DMS 273 (cell line): ENCODE measurements around the gene TK2.
"Not testable (repeated sequence)": the region's sequence is repeated elsewhere in the genome, so short reads cannot be mapped to it uniquely, and the experiment has no call there.

Experiments used
- DNase-seq: peaks from one replicate; lab custom pipeline; 2025; ENCODE audit not compliant: unreplicated experiment; lab: John Stamatoyannopoulos, UW

Gene TK2

DNA sequence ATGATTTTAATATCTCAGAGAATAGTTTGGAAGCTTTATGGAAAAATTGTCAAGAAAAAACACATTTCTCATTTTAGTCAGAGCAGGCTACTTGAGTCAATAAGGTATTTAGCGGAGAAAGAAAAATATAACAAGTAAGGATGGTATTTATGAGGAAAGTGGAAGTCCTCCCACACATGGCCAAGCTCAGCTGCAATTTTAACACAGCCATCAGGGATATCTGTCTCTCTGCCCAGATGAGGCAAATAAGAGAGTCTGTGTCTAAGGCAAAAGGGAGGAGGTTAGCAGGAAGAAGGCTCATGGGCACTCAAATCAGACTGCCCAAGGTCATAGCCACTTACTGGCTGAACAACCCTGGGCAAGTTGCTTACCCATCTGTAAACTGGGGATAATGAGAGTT lies 24.2 kb upstream of the TK2 start:
- no peak for DNase-seq

DNA sequence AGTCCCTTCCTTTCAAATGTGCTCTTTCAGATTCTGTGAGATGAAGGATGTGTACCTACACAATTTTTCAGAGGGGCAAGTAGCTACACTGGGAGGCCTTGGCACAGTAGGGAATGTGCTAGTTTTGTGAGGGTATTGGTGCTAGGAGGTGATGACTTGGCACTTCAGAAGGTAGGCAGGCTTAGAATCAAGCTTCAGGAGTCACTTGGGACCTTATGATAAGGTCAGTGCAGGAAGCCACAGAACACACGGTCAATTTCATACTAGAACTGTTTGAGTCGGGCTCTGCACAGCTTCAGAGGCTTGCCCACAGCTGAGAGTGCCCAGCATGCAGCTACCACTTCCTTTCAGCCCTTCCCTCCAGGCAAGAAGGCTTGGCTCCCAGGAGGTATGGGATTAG lies 22.4 kb upstream of the TK2 start:
- DNase-seq, result no peak

- no peak for DNase-seq
Observed at GRCh38 chr16:66569827-66570405, 20.0 kb upstream of the TK2 start.

DNA sequence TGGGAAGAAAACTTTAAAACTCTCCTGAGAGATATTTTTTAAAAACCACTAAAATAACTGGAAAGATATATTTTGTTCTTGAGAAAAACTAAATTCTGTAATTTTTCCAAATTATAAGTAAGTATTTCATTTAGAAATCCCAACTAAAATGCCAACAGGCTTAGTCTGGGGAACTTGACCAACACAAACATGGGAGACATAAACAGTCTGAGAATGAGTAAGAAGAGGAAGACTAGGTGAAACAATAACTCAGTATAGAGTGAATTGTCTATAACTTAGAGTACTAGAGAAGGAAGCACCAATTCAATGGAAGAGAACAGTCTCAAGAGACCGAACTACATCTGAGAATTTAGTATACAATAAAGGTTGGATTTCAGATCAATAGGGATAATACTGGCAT lies 19.2 kb upstream of the TK2 start:
- DNase-seq, result no peak

GRCh38 chr16:66568355-66568754 lies 18.4 kb upstream of the TK2 start:
- no peak for DNase-seq

DNA sequence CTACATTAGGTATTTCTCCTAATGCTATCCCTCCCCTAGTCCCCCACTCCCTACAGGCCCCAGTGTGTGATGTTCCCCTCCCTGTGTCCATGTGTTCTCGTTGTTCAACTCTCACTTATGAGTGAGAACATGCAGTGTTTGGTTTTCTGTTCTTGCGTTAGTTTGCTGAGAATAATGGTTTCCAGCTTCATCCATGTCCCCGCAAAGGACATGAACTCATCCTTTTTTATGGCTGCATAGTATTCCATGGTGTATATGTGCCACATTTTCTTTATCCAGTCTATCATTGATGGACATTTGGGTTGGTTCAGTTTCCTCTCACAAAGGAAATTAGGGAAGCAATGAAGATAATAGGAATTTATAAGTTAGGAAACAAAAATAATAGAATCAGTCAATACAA lies 17.3 kb upstream of the TK2 start:
- not testable (repeated sequence) for DNase-seq

- DNase-seq, result no peak
Observed at GRCh38 chr16:66566051-66566901, 16.4 kb upstream of the TK2 start, which contains the start of gene CMTM1. Gene CMTM1 (plus strand): TSS chr16:66566439. CDS start chr16:66566514, 75 bp downstream.

GRCh38 chr16:66563574-66564334 lies 13.8 kb upstream of the TK2 start:
- DNase-seq, result no peak

DNA sequence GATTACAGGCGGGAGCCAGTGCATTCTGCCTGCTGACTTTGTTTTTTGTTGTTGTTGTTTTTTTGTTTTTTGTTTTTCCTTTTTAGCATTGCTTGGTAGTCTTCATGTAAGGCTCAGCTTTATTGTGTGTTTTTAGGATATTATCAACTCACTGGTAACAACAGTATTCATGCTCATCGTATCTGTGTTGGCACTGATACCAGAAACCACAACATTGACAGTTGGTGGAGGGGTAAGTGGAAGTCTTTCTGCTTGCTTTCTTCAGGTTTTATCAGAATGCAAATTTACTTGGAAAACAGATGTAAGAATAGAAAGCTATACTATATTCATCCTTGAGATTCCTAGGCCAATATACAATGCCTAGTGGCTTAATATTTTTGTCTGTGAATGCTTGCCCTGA lies 13.1 kb upstream of the TK2 start:
- no peak for DNase-seq

- DNase-seq, result no peak
Observed at GRCh38 chr16:66562409-66562808, 12.5 kb upstream of the TK2 start.

DNA sequence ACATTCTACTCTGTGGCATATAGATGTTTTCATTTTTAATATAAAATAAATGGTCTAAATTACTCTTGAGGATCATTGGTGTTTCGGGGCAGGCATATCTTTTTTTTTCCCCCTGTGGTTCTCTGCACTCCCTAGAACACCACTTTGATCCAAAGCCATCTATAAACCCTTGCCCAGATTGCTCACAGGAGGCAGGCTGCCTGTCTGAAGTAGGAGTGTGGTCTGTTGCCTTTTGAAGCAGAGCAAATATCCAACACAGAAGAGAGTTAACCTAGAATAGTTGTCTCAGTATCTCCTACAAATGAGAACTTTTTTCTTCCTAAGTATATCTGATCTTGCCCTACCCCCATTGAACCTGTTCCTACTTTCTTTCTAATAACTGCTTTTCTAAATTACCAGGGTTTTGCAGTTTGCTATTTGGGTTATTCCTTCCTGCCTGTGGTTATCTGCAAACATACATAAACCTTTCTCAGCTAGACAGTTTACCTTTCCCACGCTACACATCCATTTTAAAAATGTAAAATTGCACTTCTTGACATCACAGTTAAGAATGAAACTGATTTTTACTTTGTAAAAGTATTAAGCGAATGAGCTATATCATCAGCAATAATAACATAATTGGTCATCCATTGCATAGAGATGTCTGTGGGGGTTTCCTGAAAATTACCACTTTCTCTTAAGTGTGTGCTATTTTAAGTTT lies 11.6 kb upstream of the TK2 start:
- no peak for DNase-seq

- DNase-seq, result no peak
Observed at GRCh38 chr16:66560107-66560506, 10.2 kb upstream of the TK2 start.

GRCh38 chr16:66554495-66554894 lies 4.6 kb upstream of the TK2 start:
- no peak for DNase-seq

GRCh38 chr16:66554021-66554420 lies 4.1 kb upstream of the TK2 start:
- no peak for DNase-seq

DNA sequence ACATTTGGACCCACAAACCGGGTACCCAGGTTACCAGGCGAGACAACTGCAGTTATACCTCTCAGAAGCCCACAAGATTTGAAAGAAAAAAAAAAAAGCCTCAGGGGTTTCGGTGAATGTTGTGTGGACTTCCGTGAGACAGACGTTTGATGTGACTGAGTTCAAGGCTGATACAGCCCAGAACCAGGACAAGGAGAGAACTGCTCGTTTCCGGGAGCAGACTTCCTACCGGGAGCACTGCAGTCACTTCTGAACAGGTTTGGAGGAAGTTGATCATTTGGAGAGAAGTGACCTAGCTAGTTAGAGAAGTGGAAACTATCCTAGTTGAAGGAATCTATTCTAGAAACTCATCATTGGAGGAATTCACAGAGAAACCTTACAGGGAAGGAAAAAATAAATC lies 3.3 kb upstream of the TK2 start:
- DNase-seq, result no peak

GRCh38 chr16:66552286-66553177 lies 2.6 kb upstream of the TK2 start, which contains the start of gene CKLF:
Gene CKLF (plus strand): TSS chr16:66552576. CDS start chr16:66552716, 140 bp downstream.
- DNase-seq, result peak; percentile 94

- no peak for DNase-seq
Observed at GRCh38 chr16:66551788-66552285, 1.9 kb upstream of the TK2 start.

- peak; percentile 77 for DNase-seq
Observed at GRCh38 chr16:66551348-66551759, 1.4 kb upstream of the TK2 start.

DNA sequence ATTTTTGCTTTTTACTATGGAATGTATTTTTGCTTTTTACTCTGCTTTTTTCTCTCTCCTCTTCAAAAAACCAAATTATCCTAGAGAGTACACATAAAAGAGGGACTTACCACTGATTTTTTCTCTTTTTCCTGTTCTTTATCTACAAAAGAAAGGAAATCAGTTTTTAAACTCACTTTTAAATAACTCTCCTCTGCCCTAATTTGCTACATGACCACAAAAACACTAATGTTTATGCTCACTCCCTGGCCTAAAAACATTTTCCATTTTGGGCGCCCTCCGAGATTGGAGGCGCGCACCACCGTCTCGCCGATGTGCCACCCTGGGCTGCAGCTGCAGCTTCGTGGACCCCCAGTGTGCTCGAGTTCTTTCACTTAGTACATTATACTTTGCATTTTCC lies 1.1 kb downstream of the TK2 start:
- DNase-seq, result no peak

DNA sequence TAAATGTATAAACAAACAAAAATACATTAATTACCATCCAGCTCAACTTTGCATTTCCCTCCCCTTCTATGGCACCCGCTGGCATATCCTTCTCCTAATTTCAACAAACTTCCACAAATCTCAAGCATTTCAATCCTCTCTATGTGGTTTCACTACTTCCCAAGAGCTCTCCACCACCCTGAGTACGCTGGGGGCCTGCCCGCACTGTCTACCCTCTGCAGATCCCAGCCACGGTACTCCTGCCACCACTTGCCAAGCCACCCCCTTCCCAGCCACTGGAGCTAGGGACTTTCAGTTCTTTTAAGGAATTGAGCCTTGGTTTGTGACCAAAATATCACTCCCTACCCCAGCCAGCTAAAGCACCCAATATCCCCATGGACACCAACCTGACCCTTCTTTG lies 1.9 kb downstream of the TK2 start:
- DNase-seq, result no peak
